22Rv1 (cell line): ENCODE measurements around the gene ANTXR1.

Experiments used
- ZFX ChIP-seq: fragments of 450-650 bp; IDR thresholded peaks from 2 replicates; pipeline ENCODE4 v1.6.1; 2017; ENCODE audit warnings: antibody characterized with exemption, borderline replicate concordance
- TF ChIP-seq, protein P1 (sequence below): fragments of 450-650 bp; IDR thresholded peaks from 2 replicates; pipeline ENCODE4 v1.5.1; 2017; ENCODE audit warnings: mild to moderate bottlenecking

DNA sequence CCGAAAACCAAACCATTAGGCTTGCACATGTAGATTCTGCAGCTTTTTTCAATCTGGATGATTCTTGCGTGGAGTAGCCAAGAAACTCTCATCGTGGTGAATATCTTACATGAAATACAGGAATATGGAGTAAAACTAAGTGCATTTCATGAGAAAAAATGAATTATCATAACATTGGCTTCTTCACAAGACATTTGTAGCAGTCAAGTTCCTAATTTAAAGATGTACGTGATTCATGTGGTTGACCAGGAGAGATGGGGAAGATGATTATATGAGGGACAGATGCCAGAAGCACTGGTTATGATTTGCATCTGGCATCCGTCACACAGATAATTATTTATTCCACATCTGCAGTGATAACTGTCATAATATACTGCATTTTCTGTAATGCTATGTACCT, 90.4 kb downstream of the ANTXR1 start:
- TF ChIP-seq, protein P1, sequence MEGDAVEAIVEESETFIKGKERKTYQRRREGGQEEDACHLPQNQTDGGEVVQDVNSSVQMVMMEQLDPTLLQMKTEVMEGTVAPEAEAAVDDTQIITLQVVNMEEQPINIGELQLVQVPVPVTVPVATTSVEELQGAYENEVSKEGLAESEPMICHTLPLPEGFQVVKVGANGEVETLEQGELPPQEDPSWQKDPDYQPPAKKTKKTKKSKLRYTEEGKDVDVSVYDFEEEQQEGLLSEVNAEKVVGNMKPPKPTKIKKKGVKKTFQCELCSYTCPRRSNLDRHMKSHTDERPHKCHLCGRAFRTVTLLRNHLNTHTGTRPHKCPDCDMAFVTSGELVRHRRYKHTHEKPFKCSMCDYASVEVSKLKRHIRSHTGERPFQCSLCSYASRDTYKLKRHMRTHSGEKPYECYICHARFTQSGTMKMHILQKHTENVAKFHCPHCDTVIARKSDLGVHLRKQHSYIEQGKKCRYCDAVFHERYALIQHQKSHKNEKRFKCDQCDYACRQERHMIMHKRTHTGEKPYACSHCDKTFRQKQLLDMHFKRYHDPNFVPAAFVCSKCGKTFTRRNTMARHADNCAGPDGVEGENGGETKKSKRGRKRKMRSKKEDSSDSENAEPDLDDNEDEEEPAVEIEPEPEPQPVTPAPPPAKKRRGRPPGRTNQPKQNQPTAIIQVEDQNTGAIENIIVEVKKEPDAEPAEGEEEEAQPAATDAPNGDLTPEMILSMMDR: no peak
- TF ChIP-seq ZFX: no peak
